Fibroblast of skin of right biceps (primary cell): ENCODE results near the gene PIMREG.

Experiments
- DNase-seq: peaks from one replicate; pipeline ENCODE4 v3.0.0-alpha.2; 2013

PIMREG gene, protein sequence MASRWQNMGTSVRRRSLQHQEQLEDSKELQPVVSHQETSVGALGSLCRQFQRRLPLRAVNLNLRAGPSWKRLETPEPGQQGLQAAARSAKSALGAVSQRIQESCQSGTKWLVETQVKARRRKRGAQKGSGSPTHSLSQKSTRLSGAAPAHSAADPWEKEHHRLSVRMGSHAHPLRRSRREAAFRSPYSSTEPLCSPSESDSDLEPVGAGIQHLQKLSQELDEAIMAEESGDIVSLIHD

DNA sequence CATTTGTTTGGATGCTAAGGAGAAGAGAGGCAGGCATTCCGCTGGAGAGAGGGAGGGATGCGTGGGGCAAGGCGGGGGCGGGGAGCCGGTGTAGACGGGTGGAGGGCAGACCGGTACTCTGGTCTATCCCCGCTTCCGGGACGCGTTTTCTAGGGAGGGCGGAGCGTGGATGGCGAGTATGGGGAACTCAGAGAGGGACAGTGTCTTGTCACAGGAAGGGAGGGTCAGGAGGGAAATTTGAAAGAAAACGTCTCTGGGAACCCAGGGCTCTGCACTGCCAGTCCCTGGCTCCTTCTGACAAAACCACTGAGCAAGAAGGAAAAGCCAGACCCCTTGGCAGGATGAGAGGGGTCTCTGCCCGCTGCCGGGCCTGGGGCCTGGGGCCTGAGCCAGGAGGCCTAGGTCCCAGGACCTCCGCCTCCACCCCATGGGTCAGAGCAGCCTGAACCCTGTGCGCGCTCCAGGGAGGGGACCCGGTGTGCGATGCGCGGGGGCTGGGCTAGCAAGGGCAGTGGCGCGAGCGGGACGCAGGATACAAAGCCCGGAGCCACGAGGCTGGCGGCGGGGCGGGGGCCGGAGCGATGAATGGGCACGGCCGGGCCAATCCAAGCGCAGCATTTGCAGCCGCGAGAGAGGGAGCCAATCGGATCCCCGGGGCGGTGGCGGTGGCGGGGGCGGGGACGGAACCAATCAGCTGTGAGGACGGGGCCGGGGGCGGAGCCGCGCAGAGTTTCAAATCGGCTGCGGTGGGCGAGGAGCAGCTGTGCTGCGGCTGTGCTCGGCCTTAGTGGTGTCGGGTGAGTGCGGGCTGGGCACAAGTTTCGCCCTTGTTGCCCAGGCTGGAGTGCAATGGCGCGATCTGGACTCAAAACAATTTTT lies at the start of gene PIMREG:
TSS of gene PIMREG (plus strand) at position 764 of the 879 bp plus-strand sequence. CDS start 656 bp downstream, outside the sequence.
- DNase-seq = peak; percentile 96

DNA sequence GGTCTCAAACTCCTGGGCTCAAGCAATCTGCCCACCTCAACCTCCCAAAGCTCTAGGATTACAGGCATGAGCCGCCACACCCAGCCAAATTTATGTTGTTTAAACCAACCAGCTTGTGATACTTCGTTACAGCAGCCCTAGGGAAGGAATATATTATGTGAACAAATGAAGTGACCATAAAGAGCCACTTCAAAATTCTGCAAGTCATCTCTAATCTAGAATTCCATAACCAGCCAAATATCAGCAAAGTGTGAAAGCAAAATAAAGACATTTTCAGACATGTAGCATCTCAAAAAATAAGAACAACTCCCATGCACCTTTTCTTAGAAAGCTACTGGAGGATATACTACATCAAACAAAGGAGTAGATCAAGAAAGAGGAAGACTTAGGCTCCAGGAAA lies 45.3 kb upstream of the PIMREG start:
- DNase-seq = no peak

DNA sequence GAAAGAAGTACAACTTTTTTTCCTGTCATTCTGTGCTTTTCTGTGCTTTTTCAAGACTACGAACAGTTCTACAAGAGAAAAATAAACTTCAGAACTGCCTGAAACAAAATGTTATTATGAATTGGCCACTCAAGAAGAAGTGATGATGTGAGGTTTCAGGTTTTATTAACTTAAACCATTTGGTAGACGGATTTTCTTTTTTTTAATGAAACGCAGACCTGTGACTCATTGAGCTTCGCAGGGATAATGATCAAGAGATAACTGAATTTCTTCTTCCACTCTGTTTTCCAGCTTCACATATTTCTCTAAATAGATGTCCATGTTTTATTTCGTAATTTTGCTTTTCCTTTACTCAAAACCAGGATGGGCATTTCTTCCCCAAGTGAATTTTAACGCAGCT lies 42.0 kb upstream of the PIMREG start:
- peak; percentile 56 for DNase-seq

DNA sequence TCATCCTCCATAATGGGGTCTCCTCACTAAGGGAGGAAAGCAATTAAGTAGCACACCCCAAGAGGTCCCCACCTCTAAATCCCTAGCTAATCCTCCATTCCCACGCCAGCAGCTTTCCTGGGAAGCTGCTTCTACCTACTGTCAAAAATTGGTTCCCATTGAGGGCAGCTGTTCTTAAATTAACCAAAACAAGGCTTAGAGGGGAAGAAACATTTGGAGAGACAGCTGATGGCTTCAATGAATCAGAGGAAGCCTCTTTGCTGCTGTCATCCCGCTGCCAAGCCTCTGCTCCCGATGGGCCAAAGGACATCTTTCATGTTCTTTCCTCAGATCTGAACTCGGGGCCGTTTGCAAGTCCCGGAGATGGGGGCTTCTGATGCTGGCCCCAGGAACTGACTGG lies 36.0 kb upstream of the PIMREG start:
- DNase-seq = no peak

DNA sequence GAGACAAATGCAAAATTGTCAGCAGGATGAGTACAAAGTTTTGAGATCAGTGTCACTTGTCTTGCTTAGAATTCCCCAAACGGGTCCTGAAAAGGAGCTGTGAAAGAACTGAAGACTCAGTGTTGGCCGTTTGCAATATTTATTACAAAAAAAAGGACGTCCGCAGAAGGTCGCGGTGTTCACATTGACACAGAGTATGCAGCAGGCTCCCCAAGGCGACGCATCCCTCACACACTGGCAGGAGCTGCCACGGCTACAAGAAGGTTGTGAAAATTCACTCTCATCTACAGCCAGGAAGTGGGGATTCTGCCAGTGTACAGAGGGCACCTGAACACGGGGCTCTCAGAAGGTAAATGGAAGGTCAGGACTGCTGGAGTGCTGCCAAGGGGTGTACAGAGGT lies 35.5 kb upstream of the PIMREG start:
- DNase-seq = no peak

DNA sequence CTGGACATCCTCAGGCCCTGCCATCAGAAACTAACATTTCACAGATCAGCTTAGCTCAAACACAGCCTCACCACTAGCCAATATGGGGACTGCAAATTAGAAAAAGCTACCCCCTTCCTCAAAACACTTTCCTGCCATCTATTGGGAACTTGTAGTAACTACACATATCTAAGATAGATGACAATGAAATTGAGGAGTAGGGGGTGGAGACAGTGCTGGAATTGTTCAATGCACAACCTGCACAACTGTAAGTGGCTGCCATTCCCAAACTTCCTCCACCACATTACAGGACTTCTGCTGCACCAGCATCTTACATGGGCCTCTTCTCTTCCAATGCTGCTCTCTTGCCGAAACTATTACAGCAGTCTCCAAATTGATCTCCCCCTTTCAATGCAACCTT lies 31.2 kb upstream of the PIMREG start:
- peak; percentile 49 for DNase-seq

DNA sequence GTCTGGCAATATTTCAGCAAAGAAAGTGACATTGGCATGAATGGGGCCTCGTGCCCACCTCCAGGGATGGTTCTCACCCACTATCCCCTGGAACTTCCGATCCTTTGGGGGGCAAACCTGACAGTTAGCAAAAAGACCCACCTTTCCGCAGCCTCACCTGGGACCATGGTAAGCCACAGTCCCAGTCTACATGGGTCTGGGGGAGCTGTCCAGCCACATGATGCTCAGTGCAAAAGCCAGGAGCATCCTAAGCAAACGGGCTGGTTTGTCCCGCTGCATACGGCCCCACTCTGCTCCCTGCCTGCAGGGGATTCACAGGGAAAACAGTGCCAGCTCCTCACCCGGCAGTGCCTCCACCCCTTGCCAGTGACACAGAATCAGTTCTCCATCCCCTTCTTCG lies 28.6 kb upstream of the PIMREG start:
- no peak for DNase-seq

DNA sequence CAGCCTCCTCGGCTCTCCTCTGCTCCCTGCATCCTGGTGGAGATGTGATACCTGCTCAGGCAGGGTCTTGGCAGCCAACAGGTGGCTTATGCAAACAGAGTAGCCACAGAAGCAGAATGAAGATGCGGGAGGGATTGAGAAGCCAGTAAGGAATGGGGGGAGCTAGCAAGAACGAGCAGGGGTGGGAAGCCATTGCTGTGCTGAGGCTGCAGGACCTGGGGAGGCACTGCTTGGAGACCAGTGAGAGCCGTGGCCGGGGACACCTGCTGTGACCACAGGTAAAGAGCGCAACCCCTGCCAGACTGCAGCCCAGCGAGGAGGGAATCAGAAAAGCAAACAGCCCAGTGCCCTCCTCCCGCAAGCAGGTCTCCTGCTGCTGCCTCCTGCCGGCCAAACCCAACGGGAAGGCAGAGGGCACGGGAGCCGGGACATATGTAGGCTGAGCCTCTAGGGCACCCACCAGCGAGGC lies 24.0 kb upstream of the PIMREG start:
- no peak for DNase-seq

DNA sequence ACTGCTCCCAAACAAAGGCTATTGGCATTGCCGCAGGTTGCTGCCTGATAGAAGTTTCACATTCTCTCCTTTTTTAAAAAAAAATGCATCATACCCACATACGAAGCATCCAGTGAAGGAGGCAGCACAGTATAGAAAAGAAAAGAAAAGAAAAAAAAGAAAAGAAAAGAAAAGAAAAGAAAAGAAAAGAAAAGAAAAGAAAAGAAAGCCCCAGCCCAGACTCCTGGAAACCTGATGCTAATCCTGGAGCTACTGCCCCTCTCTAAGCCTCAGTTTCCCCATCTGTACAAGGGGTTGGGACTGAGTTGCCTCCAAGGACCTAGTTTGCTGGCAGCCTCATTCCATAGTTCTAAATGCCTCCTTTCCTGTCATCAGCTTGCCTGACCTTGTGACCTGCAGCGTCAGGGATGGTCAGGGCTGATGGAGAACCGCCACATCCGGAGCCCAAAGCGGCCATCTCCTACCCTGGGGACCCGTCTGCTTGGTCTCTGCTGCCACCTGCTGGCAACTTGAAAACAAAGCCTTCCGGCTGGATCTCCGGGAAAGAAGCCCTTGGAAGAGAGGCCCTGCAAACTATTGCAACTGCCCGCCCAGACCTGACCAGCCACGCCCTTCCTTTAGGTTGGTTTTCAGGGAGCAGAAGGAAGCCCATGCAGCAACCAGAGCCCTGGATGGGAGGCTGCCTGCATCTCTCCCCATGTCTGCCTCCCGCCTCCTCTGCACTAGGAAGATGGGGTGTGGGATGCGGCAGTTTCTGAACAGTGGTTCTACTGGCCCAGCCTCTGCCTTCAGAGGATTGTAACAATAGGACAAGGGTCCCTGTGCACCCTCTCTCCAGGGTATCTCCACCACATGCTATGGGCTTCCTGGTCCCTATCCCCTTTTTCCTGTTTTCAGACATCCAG lies 22.3 kb upstream of the PIMREG start:
- DNase-seq = peak; percentile 64

DNA sequence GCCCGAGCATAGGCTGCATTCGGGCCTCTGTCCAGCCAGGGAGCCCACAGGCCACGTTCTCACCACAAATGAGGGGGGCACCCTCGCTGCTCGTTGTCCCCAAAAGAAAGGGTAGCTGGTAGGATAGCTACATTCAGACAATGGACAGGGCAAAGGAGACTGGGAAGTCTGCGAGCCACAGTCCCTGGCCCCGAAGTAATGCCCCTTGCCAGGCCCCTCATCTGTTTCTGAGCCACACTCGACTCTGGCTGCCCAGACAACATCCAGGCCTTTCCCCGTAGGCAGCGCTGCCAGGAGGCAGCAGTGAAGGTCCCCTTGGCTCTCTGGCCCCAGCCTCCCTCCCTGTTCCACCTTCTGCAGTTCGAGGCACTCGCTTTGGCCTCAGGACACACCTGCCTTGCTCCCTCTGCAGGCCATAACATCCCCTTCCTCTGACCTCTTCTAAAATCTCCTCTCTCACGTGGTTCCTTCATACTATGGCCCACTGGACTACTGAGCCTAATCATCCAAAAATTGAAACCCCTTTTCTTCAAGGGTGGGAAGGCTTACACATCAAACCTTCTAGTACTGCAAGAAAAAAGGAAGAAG lies 21.5 kb upstream of the PIMREG start:
- no peak for DNase-seq

DNA sequence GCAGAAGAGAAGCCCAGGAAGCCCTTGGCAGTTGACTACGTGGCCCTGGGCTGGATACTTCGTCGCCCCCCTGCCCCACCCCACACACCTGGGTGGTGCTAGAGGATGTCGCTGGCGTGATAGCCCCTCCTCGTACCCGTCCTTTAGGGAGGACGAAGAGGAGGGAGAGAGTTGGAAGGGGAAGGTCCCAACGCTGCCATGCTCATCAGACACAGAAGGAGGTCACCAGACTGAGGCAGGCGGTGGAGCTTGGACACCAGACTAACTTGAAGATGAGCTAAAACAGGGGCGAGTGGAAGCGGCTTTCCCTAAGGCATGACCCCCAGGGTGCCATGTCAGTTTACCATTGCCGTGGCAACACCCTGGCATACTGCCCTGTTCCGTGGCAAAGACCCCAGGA lies 20.3 kb upstream of the PIMREG start:
- DNase-seq = no peak

DNA sequence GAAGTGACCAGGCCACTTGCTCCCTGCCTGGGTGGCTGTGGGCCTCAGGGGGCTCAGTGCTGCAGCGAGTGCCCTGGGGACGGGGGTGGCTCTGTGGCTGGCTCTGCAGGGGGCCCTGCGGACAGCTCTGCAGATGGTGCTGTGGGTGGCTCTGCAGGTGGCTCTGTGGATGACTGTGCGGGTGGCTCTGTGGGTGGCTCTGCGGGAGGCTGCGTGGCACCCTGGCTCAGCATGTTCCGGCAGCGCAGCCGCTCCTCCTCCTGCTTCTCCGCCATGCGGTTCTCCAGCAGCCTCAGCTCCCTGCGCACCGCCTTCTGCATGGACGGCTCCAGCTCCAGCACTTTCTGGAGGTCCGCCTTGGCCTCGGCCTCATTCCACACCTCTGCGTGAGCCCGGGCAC lies 18.8 kb upstream of the PIMREG start:
- DNase-seq = no peak

DNA sequence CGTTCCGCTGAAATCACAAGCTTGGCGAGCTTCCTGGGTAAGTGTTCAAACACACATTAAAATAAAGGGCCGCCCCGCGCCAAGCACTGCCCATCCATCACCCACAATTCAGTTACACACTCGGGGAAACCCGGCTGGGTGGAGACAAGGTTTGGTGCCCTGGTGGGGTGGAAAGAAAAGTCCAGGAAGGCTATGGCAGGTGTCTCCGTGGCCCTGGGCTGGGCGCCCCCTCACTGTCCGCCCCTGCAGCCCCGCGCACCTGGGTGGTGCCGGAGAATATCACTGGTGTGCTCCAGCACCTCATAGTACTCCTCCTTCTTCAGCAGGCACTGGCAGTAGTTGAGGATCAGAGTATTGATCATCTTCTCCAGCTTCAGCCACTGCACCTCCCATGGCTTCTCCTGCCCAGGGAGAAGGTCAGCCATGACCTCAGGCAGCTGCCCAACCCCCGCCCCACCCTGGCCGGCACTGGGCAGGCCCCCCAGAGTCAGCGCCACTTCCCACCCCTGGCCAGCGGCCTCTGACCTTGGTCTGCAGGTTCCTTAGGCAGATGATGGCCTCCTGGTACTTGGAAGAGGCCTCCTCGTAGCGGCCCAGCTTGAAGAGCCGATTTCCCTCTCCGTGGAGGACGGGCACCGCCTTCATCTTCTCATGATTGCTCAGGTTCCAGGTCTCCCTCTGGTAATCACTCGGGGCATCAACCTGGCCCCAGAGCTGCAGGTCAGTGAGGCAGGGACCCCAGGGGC lies 17.7 kb upstream of the PIMREG start:
- DNase-seq = no peak

DNA sequence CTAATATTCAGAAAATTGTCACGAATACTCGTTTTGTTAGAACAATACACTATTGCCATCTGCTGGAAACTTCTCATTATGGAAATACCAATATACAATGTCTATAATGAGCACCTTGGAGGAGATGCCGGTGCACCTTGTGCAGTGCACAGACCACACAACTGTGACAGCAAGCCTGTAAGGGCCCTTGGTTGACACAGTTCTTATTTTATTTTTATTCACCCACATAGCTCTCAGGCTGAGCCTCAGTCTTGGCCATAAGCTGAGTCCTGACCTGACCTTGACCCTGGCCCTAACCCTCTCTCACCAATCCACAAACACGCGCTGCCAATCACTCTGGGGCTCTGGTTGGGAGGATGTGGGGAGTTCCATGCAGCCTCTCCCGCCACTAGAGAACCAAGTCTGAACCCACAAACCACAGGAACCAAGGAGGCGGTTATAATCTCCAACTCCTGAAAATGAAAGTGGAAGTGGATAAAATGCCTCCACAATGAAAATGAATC lies 16.9 kb upstream of the PIMREG start:
- DNase-seq = no peak

DNA sequence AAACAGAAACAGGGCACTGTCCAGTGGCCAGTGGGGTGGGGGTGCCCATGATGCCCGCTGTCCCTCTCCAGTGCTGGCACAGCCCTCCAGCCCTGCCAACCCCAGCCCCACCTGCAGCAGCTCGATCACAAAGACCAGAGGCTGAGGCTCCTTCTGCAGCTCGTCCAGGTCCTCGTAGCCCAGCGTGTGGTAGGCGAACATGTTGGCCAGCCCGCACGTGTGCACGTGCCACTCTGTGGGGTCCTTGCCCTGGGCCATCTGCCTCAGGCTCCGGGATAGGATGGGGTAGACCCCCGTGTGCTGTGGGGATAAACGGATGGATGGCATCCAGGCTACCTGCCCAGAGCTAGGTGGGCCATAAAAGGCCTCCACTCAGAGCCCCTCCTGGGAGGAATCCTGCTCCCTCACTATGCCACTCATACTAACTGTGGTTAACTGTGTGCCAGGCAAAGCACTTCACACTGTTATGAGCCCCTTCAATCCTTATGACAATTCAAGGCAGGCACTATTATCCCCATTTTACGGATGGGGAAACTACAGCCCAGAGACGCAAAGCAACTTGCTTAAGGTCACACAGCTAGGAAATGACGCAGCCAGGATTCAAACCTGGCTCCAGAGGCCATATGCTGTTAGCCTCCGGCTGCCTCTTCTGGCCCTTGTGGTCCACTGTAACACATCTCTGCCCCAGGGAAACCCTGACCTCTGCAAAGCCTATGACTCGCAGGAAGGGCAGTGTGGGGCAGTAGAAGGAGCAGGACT lies 15.9 kb upstream of the PIMREG start:
- DNase-seq = no peak

DNA sequence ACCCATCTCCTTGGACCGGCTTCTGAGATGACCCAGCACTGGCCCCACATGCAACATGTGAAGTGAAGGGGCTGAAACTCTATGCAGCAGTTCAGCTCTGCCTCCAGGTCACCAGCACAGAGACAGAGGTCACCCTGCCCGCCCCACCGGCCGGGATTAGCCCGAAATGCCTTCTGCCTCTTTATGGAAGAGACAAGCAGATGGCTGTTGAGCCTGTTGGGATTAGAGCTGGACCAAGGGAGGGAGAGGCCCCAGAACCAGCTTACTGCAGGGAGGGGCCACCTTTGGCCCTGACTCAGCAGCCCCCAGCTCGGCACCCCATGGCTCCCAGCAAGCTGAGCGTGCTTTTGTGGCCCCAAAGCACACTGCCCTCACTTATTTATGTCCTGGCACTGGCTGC lies 15.0 kb upstream of the PIMREG start:
- DNase-seq = no peak

DNA sequence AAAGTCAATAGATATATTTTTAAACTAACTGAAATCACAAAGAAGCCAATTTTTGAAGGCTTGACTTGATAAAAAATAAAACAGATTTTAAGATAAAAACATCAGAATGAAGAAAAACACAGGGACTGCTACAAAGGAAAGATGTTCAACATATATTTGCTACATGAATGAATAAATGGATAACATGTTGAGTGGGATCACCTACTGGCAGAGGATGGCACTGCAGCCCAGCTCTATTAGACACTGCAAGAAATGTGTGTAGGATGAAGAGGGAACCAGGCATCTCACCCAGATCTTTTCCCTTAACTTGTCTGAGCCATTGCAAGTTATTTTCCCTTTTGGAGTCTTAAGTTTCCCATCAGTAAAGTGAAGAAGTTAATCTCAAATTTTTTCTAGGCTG lies 13.5 kb upstream of the PIMREG start:
- DNase-seq = no peak

DNA sequence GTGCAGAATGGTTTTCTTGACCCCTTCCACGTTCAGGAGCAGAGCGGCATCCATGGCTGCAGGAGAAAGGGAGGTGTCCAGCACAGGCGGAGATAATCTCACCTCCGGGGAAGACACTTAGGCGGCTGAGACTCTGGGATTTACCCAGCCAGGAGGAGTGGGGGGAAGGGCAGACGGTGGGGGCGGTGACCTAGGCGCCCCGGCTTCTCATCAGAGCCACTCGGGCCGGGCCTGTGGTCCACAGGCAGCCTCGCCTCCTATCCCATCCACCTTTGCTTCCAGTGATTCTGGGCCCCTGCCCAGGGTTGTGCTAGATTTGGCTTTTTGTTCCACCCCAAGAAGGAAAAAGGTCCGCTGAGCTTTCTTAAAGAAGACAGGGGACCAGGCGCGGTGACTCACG lies 9.2 kb upstream of the PIMREG start, which contains the start of gene AIPL1:
TSS of gene AIPL1 (minus strand) at position 71 of the 400 bp plus-strand sequence. CDS start at position 54, 17 bp downstream.
- DNase-seq = no peak

DNA sequence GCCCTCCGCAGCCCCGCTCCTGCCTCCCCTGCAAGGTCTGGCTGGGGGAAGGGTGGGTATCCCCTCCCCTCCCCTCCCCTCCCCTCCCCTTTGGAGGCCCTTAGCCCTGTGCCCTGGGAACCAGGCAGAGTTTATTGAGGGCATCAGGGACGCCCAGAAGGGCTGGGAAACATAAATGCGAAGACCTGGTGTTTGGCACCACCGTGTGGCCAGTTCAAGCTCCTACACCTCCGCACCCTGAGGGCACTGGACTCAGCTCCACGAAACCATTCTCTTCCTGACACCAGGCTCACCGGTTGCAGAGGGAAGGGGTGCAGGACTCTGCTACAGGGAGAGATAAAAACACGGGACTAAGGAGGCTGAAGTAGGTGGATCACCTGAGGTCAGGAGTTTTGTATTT lies 8.3 kb upstream of the PIMREG start:
- DNase-seq = peak; percentile 48

DNA sequence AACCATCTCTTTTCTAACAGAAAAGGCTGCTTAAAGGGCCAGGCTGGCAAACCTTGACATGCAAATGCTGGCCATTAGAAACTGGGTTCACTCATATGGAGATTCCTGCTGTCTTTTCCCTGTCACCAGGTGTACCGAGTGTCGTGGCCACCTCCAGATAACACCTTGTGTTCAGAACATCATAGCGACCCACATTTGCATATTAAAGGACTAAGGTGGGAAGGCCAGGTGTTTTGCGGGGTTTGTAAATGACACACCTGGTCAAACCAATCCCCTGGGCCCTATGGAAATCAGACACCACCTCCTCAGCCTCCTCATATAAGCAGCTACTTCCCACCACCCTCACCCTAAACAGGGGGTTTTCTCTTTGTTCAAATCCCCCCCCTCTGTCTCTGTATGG lies 6.8 kb upstream of the PIMREG start:
- DNase-seq = no peak

DNA sequence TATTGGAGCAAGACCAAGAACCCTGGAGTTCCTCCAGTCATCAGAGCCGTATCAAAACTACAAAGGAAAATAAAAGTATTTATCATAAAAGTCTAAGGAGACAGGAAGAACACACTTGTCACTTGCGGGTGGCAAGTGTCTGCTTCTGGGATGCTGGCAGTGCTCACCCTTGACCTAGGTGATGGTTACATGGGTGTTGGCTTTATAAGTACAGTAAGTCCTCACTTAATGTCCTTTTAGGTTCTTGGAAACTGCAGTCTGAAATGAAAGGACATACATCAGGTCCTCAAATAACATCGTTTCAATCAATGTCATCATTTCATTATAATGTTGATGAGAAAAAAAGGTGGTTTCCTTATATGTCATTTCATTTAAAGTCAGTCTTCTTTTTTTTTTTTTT lies 6.3 kb upstream of the PIMREG start:
- DNase-seq = no peak
